ENCODE measurements around the gene PDE6B. TPM values are rescaled to one million over a fixed set of nuclear protein-coding genes. Genes with fewer than 3 reads are reported as not detected.

The PDE6B gene
- total RNA-seq, 1 experiment from 2014 or later: not detected

DNA sequence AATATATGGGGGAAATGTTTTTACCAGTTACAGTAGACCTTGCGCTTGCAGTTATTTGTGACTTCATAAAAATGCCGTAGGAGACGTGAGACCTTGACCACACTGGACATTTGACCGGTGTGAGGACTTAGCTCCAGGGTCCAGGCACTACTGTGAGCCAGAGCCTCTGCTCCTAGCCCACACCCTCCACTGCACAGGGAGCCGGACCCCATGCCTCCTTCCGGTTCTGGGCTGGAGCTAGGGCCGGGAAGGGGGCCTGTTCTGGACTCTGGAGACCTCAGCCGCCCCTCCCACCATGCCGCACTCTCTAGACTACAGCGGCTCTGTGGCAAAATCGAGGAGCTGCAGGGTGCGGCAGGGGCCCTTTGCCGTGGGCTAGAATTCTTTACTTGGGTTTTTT, 85.5 kb downstream of the PDE6B start:
- Mint-ChIP-seq H3K4me3 (ENCODE audit: unreplicated experiment) (no peak overlapping the region), H3K4me1 (ENCODE audit: insufficient read depth, unreplicated experiment) (peaks cover 19% of the 10 kb centered on the region), H3K36me3 (ENCODE audit: insufficient read depth, unreplicated experiment) (peaks cover 13% of the 10 kb centered on the region), H3K27ac (ENCODE audit: low read depth, unreplicated experiment) (no peak overlapping the region), H3K9me3 (ENCODE audit: unreplicated experiment) (no peaks in the 10 kb centered on the region), H3K27me3 (ENCODE audit: insufficient read depth, unreplicated experiment) (no peaks in the 10 kb centered on the region)
- CTCF ChIA-PET: interaction anchor here (0.6 kb wide), 1 partner anchor 1554 kb away, joined by 3 read pairs; no protein-coding TSS in a partner anchor
- no peak for DNase-seq (ENCODE audit: unreplicated experiment)
- no TSS peak for BruUV-seq (replicated peaks)
- TF ChIP-seq CTCF (IDR thresholded peaks at IDR 0.05; ENCODE audit: unreplicated experiment): no peak
- POLR2A ChIA-PET: no interaction called here
- intact Hi-C loops (cut with micrococcal nuclease): no loop called here

DNA sequence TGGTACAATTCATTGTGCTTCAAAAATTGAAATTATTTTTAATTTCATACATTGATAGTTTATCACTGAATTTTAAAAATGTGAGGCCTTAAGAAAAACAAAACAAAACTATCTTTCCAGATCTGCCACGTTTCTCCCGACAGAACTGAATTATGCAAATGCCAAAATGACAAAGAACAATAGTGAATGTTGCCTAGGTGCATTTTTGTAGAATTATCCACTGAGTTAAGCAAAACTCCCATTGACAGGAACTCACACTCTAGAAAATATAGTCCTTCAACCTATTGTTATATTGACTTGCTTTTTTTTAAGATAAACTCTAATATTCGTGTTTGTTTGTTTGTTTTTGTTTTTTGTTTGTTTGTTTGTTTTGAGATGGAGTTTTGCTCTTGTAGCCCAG, 86.7 kb downstream of the PDE6B start:
- Mint-ChIP-seq H3K9me3 (ENCODE audit: unreplicated experiment) (no peaks in the 10 kb centered on the region), H3K4me1 (ENCODE audit: insufficient read depth, unreplicated experiment) (peaks cover 19% of the 10 kb centered on the region), H3K36me3 (ENCODE audit: insufficient read depth, unreplicated experiment) (peaks cover 13% of the 10 kb centered on the region), H3K27me3 (ENCODE audit: insufficient read depth, unreplicated experiment) (no peaks in the 10 kb centered on the region), H3K27ac (ENCODE audit: low read depth, unreplicated experiment) (no peak overlapping the region), H3K4me3 (ENCODE audit: unreplicated experiment) (no peak overlapping the region)
- no peak for TF ChIP-seq CTCF (IDR thresholded peaks at IDR 0.05; ENCODE audit: unreplicated experiment)
- POLR2A ChIA-PET: no interaction called here
- no peak for DNase-seq (ENCODE audit: unreplicated experiment)
- intact Hi-C loops (cut with micrococcal nuclease): no loop called here
- BruUV-seq (replicated peaks): no TSS peak
- CTCF ChIA-PET: no interaction called here

DNA sequence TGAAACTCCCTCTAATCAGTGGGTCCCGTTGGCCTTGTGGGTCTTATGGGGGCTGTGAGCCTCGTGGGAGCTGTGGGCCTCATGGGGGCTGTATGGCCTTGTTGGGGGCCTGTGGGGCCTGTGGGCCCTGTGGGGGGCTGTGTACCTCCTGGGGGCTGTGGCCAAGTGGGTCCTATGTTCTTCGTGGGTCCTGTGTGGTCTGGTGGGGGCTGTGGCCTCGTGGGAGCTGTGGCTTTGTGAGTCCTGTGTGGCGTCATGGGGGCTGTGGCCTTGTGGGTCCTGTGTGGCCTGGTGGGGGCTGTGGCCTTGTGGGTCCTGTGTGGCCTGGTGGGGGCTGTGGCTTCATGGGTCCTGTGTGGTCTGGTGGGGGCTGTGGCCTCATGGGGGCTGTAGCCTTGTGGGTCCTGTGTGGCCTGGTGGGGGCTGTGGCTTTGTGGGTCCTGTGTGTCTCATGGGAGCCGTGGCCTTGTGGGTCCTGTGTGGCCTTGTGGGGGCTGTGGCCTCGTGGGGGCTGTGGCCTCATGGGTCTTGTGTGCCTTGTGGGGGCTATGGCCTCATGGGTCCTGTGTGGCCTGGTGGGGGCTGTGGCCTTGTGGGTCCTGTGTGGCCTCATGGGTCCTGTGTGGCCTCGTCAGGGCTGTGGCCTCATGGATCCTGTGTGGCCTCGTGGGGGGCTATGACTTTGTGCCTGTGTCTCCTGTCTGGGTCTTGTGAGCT, 87.7 kb downstream of the PDE6B start:
- H3K4me3 Mint-ChIP-seq (ENCODE audit: unreplicated experiment): no peak overlapping the region
- no peaks in the 10 kb centered on the region for H3K27me3 Mint-ChIP-seq (ENCODE audit: insufficient read depth, unreplicated experiment)
- no TSS peak for BruUV-seq (replicated peaks)
- TF ChIP-seq CTCF (IDR thresholded peaks at IDR 0.05; ENCODE audit: unreplicated experiment): no peak
- no peaks in the 10 kb centered on the region for H3K9me3 Mint-ChIP-seq (ENCODE audit: unreplicated experiment)
- ChIA-PET CTCF (interaction anchor here (0.6 to 0.8 kb wide), 2 partner anchors 29 to 389 kb away, joined by 3 to 4 read pairs; no protein-coding TSS in a partner anchor), POLR2A (no interaction called here)
- intact Hi-C loops (cut with micrococcal nuclease): no loop called here
- peaks cover 24% of the 10 kb centered on the region for H3K4me1 Mint-ChIP-seq (ENCODE audit: insufficient read depth, unreplicated experiment)
- DNase-seq (ENCODE audit: unreplicated experiment): no peak
- H3K27ac Mint-ChIP-seq (ENCODE audit: low read depth, unreplicated experiment): no peak overlapping the region
- H3K36me3 Mint-ChIP-seq (ENCODE audit: insufficient read depth, unreplicated experiment): peaks cover 13% of the 10 kb centered on the region

- POLR2A ChIA-PET: no interaction called here
- intact Hi-C loops (cut with micrococcal nuclease): no loop called here
- no peak overlapping the region for H3K27ac Mint-ChIP-seq (ENCODE audit: low read depth, unreplicated experiment)
- peaks cover 13% of the 10 kb centered on the region for H3K36me3 Mint-ChIP-seq (ENCODE audit: insufficient read depth, unreplicated experiment)
- BruUV-seq (replicated peaks): no TSS peak
- CTCF ChIA-PET: interaction anchor here (0.6 kb wide), 1 partner anchor 1031 kb away, joined by 5 read pairs; no protein-coding TSS in a partner anchor
- no peaks in the 10 kb centered on the region for H3K9me3 Mint-ChIP-seq (ENCODE audit: unreplicated experiment)
- TF ChIP-seq CTCF (IDR thresholded peaks at IDR 0.05; ENCODE audit: unreplicated experiment): no peak
- DNase-seq (ENCODE audit: unreplicated experiment): no peak
- H3K4me1 Mint-ChIP-seq (ENCODE audit: insufficient read depth, unreplicated experiment): peaks cover 15% of the 10 kb centered on the region
- no peak overlapping the region for H3K4me3 Mint-ChIP-seq (ENCODE audit: unreplicated experiment)
- no peaks in the 10 kb centered on the region for H3K27me3 Mint-ChIP-seq (ENCODE audit: insufficient read depth, unreplicated experiment)
Observed at GRCh38 chr4:714087-714486, 88.7 kb downstream of the PDE6B start.

Measured in MCF 10A (cell line).